ENCODE measurements around the gene UBXN2A. TPM values are rescaled to one million over a fixed set of nuclear protein-coding genes. Genes with fewer than 3 reads are reported as not detected.

Gene UBXN2A
- total and polyA plus RNA-seq, 2 of the 8 experiments (the other 6 are each of a cell fraction or from before 2014, with no cell fraction given): 3.6 to 20.4 TPM

DNA sequence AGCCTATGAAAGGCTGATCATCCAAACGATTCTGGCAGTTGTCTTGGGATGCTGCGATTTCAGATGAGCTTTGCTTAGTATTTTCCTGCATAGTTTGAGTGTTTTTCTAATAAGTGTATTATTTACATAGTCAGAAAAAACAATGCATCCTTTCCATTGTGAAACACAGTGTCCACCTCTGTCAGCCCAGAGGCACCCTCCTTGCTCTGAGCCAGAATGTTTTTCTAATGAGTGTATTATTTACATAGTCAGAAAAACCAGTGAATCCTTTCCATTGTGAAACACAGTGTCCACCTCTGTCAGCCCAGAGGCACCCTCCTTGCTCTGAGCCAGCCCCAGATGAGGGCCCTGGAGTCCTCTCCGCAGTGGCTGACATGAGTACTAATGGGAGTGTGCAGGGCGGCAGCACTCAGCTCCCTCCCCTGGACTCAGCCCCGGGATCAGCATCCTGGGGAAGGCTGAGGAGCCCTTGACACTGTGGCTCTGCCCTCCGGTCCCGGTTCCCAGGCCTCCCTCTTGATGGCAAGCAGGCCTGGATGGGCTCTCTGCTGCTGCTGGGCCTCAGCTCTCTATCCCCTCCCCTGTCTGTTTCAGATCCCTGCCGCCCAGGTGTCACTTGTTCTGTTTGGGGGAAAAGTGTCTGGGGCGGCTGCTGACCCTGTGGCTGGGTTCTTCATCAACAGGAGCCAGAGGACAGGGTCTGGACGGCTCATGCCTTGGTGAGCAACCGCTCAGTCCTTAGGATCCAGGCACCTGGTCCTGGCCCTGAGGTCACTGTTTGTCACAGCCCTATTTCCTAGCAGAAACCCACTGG is 75.5 kb downstream of the UBXN2A start (continued):
- TF ChIP-seq RBBP5 (IDR thresholded peaks at IDR 0.05; ENCODE audit: borderline replicate concordance, low read depth, low read length) (no peak), SP2 (IDR thresholded peaks at IDR 0.05; ENCODE audit: low read length) (no peak), CHD2 (IDR thresholded peaks at IDR 0.05; ENCODE audit: low read length) (no peak), TCF12 (IDR thresholded peaks at IDR 0.05; ENCODE audit: low read depth, low read length) (no peak), CREB1 (IDR thresholded peaks at IDR 0.05) (no peak), RFX5 (IDR thresholded peaks at IDR 0.05; ENCODE audit: borderline replicate concordance, low read depth, low read length) (no peak), JUN (IDR thresholded peaks at IDR 0.05; ENCODE audit: low read depth, low read length) (no peak)
- TF ChIP-seq, protein P1, sequence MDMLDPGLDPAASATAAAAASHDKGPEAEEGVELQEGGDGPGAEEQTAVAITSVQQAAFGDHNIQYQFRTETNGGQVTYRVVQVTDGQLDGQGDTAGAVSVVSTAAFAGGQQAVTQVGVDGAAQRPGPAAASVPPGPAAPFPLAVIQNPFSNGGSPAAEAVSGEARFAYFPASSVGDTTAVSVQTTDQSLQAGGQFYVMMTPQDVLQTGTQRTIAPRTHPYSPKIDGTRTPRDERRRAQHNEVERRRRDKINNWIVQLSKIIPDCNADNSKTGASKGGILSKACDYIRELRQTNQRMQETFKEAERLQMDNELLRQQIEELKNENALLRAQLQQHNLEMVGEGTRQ (IDR thresholded peaks at IDR 0.05; ENCODE audit: low read length): no peak

All from H1 (cell line).